ENCODE data around the gene CRIM1. TPM values are rescaled to one million over a fixed set of nuclear protein-coding genes. Genes with fewer than 3 reads are reported as not detected.

Gene CRIM1
- total RNA-seq, 1 experiment from 2014 or later: 27.6 TPM

GRCh38 chr2:36446294-36446693 lies 90.7 kb downstream of the CRIM1 start:
- Histone ChIP-seq H3K56ac (ENCODE audit: insufficient read length, low read depth, low read length) (no peak overlapping the region), H3K27ac (ENCODE audit: insufficient read length, low read depth, low read length) (no peak overlapping the region), H4K91ac (ENCODE audit: insufficient read length, low read depth, low read length) (no peak overlapping the region), H3K14ac (ENCODE audit: insufficient read depth, low read length) (no peak overlapping the region), H3K4me2 (ENCODE audit: insufficient read depth, insufficient read length, low read length) (no peak overlapping the region), H4K8ac (replicated peaks; ENCODE audit: insufficient read length, low read depth, low read length) (no peak overlapping the region), H3K4me1 (ENCODE audit: insufficient read depth, low read length) (no peaks in the 10 kb centered on the region; the same call in 1 of the 2 replicates), H2BK5ac (ENCODE audit: insufficient read length, low read length) (no peak overlapping the region), H2BK15ac (ENCODE audit: low read depth, low read length) (no peak overlapping the region), H3K23me2 (ENCODE audit: insufficient read length, low read depth, low read length, poor library complexity, severe bottlenecking) (no peaks in the 10 kb centered on the region), H4K20me1 (ENCODE audit: control insufficient read depth, insufficient read depth, insufficient read length) (no peaks in the 10 kb centered on the region), H4K5ac (ENCODE audit: insufficient read length, low read depth, low read length) (no peak overlapping the region), H3K4ac (ENCODE audit: low read depth, low read length) (no peak overlapping the region), H2BK12ac (ENCODE audit: insufficient read length, low read depth, low read length) (no peak overlapping the region), H2AK5ac (ENCODE audit: insufficient read length, low read length) (no peak overlapping the region), H3K9me3 (ENCODE audit: control insufficient read depth, low read depth, low read length) (no peaks in the 10 kb centered on the region), H3K9ac (ENCODE audit: extremely low read depth, insufficient read length, low read length) (no peak overlapping the region), H2BK120ac (ENCODE audit: low read depth, low read length, poor library complexity, severe bottlenecking) (no peak overlapping the region), H2AFZ (ENCODE audit: low read length) (no peak overlapping the region), H3K79me1 (ENCODE audit: insufficient read depth, low read depth, low read length, poor library complexity, severe bottlenecking) (peaks cover 5% of the 10 kb centered on the region), H2BK20ac (ENCODE audit: low read depth, low read length, poor library complexity, severe bottlenecking) (no peak overlapping the region), H3T11ph (ENCODE audit: low read length) (no peak overlapping the region), H3K23ac (ENCODE audit: insufficient read length, low read depth, low read length) (no peak overlapping the region), H3K18ac (ENCODE audit: insufficient read length, low read depth, low read length) (no peak overlapping the region), H3K79me2 (ENCODE audit: insufficient read depth, low read length) (no peaks in the 10 kb centered on the region), H3K27me3 (ENCODE audit: insufficient read depth, low read length) (no peaks in the 10 kb centered on the region)
- Mint-ChIP-seq H3K9me3 (no peaks in the 10 kb centered on the region), H3K4me1 (peaks cover 4 to 12% of the 10 kb centered on the region in 2 experiments; a peak in 2 of 4 replicates), H3K27me3 (ENCODE audit: low read depth) (no peaks in the 10 kb centered on the region), H3K36me3 (ENCODE audit: insufficient read depth in 1 of 3, low read depth in 3 of 3) (peaks cover 17 to 63% (median 40%) of the 10 kb centered on the region in 3 experiments; a peak in 6 of 7 replicates), H3K27ac (peak overlapping the region in 1 of 3 experiments; percentile 31; a peak in 2 of 7 replicates), H3K4me3 (no peak overlapping the region)
- DNase-seq: no peak
- TF ChIP-seq CTCF (conservative IDR thresholded peaks at IDR 0.05): no peak
- WGBS (ENCODE audit: extremely low coverage, insufficient read length, low lambda C conversion rate): no CpG with 5 or more reads among the region's 3 CpGs
